SK-N-SH (cell line): ENCODE measurements around the gene ARL9. TPM values are rescaled to one million over a fixed set of nuclear protein-coding genes. Genes with fewer than 3 reads are reported as not detected.

Experiments used
- CTCF ChIA-PET: fragments of 300-600, 350-600 bp; formaldehyde crosslinking; extraction: SDS; loops from one replicate; lab custom pipeline; 2021; lab: Yijun Ruan, JAX
- POLR2A ChIA-PET: fragments of 350-600 bp; sonication (Branson Sonifier 250); formaldehyde crosslinking; extraction: SDS; loops from one replicate; lab custom pipeline; 2020; ENCODE audit warnings: antibody characterized with exemption, inconsistent platforms; lab: Yijun Ruan, JAX
- DNase-seq: peaks from one replicate; pipeline ENCODE4 v3.0.0; 2012
- H2AFZ ChIP-seq: fragments of 200-600 bp; sonication (generic); 2 replicates; pipeline ENCODE4 v1.8.1; 2016; ENCODE audit warnings: antibody characterized with exemption, mild to moderate bottlenecking, low read depth
- H3F3A ChIP-seq: fragments of 200-600 bp; sonication (generic); replicated peaks from 2 replicates; pipeline ENCODE3; 2016; ENCODE audit warnings: antibody characterized with exemption, mild to moderate bottlenecking; ENCODE audit not compliant: insufficient read depth
- H3K27ac ChIP-seq, 2 experiments: fragments of 200-500 bp in 1 of 2; fragments of 200-600 bp in 1 of 2; sonication (Bioruptor generic) in 1 of 2; sonication (generic), shearing (Covaris generic) in 1 of 2; 2 replicates each; pipeline versions ENCODE4 v1.5.1 to v1.6.1; 2014 to 2016; ENCODE audit warnings: low read depth in 2 of 2, inconsistent platforms in 1 of 2, low read length in 1 of 2, mild to moderate bottlenecking in 1 of 2, mixed read lengths in 1 of 2
- H3K27me3 ChIP-seq: fragments of 200-600 bp; sonication (generic), shearing (Covaris generic); 2 replicates; pipeline ENCODE4 v1.6.1; 2016; ENCODE audit warnings: mixed run types; ENCODE audit not compliant: insufficient read depth
- H3K36me3 ChIP-seq, 2 experiments: fragments of 200-500 bp in 1 of 2; fragments of 200-600 bp in 1 of 2; sonication (Bioruptor generic) in 1 of 2; sonication (generic) in 1 of 2; replicated peaks in 1 of 2; 2 replicates each; pipeline versions ENCODE3 to v1.5.1; 2014 to 2016; ENCODE audit warnings: low read length in 1 of 2, mild to moderate bottlenecking in 1 of 2; ENCODE audit not compliant: insufficient read depth in 2 of 2, control insufficient read depth in 1 of 2
- H3K4me1 ChIP-seq, 2 experiments: fragments of 200-500 bp in 1 of 2; fragments of 200-600 bp in 1 of 2; sonication (Bioruptor generic) in 1 of 2; sonication (generic), shearing (Covaris generic) in 1 of 2; 2 replicates each; pipeline versions ENCODE4 v1.5.1 to v1.6.1; 2014 to 2016; ENCODE audit warnings: low read depth in 1 of 2, low read length in 1 of 2, mixed run types in 1 of 2; ENCODE audit not compliant: insufficient read depth in 2 of 2, control insufficient read depth in 1 of 2
- H3K4me2 ChIP-seq: fragments of 200-600 bp; sonication (generic), shearing (Covaris generic); 2 replicates; pipeline ENCODE4 v1.6.1; 2017; ENCODE audit warnings: mixed run types
- H3K4me3 ChIP-seq, 2 experiments: fragments of 200-500 bp in 1 of 2; fragments of 200-600 bp in 1 of 2; sonication (Bioruptor generic) in 1 of 2; sonication (generic), shearing (Covaris generic) in 1 of 2; 2 replicates each; pipeline versions ENCODE4 v1.5.1 to v1.8.1; 2014 to 2016; ENCODE audit warnings: low read depth in 2 of 2, inconsistent platforms in 1 of 2, low read length in 1 of 2, mild to moderate bottlenecking in 1 of 2, mixed read lengths in 1 of 2, moderate library complexity in 1 of 2
- H3K79me2 ChIP-seq: fragments of 200-600 bp; sonication (generic); 2 replicates; pipeline ENCODE4 v1.8.1; 2017; ENCODE audit warnings: mild to moderate bottlenecking; ENCODE audit not compliant: insufficient read depth
- H3K9ac ChIP-seq: fragments of 200-600 bp; sonication (generic); 2 replicates; pipeline ENCODE4 v1.6.1; 2017; ENCODE audit warnings: mixed run types
- H3K9me2 ChIP-seq: fragments of 200-600 bp; sonication (generic); 2 replicates; pipeline ENCODE4 v1.6.1; 2017; ENCODE audit warnings: mixed run types
- H3K9me3 ChIP-seq: fragments of 200-600 bp; sonication (generic); 2 replicates; pipeline ENCODE4 v1.6.1; 2017; ENCODE audit warnings: mixed run types, mild to moderate bottlenecking, moderate library complexity
- H4K20me1 ChIP-seq: fragments of 200-600 bp; sonication (generic); 2 replicates; pipeline ENCODE4 v1.6.1; 2017; ENCODE audit warnings: mild to moderate bottlenecking, mixed run types; ENCODE audit not compliant: insufficient read depth
- EP300 ChIP-seq, 2 experiments: IDR thresholded peaks; 2 replicates each; pipeline versions ENCODE4 v1.4.0 to v1.6.1; 2012; ENCODE audit warnings: borderline replicate concordance in 1 of 2, low read depth in 1 of 2, low read length in 1 of 2
- EZH2phosphoT487 ChIP-seq: fragments of 200-600 bp; sonication (generic); IDR thresholded peaks from 2 replicates; pipeline ENCODE4 v1.6.1; 2017; ENCODE audit warnings: low read depth, mixed run types, mild to moderate bottlenecking, antibody characterized with exemption, moderate library complexity, borderline replicate concordance
- FOXJ3 ChIP-seq: sonication (generic); formaldehyde crosslinking; IDR thresholded peaks from 2 replicates; pipeline ENCODE4 v1.5.1; 2020; ENCODE audit warnings: mild to moderate bottlenecking, missing genetic modification reagents
- JUND ChIP-seq: IDR thresholded peaks from 2 replicates; pipeline ENCODE4 v1.4.0; 2012
- POLR2AphosphoS5 ChIP-seq: IDR thresholded peaks from 2 replicates; pipeline ENCODE4 v1.6.1; 2012; ENCODE audit warnings: low read depth, low read length
- RAD21 ChIP-seq: IDR thresholded peaks from 2 replicates; pipeline ENCODE4 v1.6.1; 2012; ENCODE audit warnings: mild to moderate bottlenecking, low read length
- RFX5 ChIP-seq: IDR thresholded peaks from 2 replicates; pipeline ENCODE4 v1.6.1; 2012; ENCODE audit warnings: mild to moderate bottlenecking, improper control_type of control experiment, low read length
- TCF12 ChIP-seq: IDR thresholded peaks from 2 replicates; pipeline ENCODE4 v1.4.0; 2012
- YY1 ChIP-seq: IDR thresholded peaks from 2 replicates; pipeline ENCODE4 v1.4.0; 2012; ENCODE audit warnings: low read depth, mild to moderate bottlenecking
- WGBS: methylation state at CpG from one replicate; pipeline ENCODE4 v1.1.6; 2017; ENCODE audit warnings: low lambda C conversion rate; 5-methylcytosine and 5-hydroxymethylcytosine counted together
- polyA plus RNA-seq, 3 experiments: library from polyadenylated mRNA; depleted of rRNA; stranded (reverse); fragments of >200 nt; gene quantifications; 2 replicates each; pipeline ENCODE4 v1.2.3, GENCODE V29; 2012
- TF ChIP-seq, protein P1 (sequence below): IDR thresholded peaks from 2 replicates; pipeline ENCODE4; 2012
- TF ChIP-seq, protein P2 (sequence below): fragments of 150-350 bp; IDR thresholded peaks from 2 replicates; pipeline ENCODE4 v1.6.1; 2017; ENCODE audit warnings: antibody characterized with exemption, low read length, low read depth, borderline replicate concordance
- TF ChIP-seq, protein P3 (sequence below): IDR thresholded peaks from 2 replicates; pipeline ENCODE4 v1.4.0; 2012; ENCODE audit warnings: low read depth

Gene ARL9
- polyA plus RNA-seq, 1 of the 3 experiments (the other 2 are of a cell fraction): not detected

DNA sequence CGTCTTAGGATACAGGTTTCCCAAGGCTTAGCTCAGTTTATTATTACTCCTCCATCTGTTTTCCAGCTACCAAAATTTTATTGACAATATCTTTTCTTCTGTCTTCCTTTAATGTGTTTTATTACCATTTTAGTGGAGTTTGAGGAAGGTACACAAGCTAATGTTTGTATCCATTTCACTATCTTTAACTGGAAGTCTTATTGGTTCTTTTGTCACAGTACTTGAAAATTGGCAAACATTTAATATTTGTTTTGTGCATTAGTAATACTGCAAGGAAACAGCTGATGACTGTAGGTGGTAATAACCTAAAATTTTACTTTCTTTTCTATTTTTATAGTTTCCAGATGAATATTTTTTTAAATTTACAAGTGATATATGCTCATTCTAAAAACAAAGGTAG is 9.3 kb upstream of the ARL9 start:
- Histone ChIP-seq H3F3A (peaks cover 4% of the 10 kb centered on the region), H4K20me1 (no peaks in the 10 kb centered on the region), H3K79me2 (no peaks in the 10 kb centered on the region), H3K4me2 (no peak overlapping the region), H3K27me3 (no peaks in the 10 kb centered on the region), H3K4me1 (no peaks in the 10 kb centered on the region), H2AFZ (no peak overlapping the region), H3K9ac (no peak overlapping the region), H3K27ac (no peak overlapping the region), H3K36me3 (peaks cover 54 to 74% of the 10 kb centered on the region in 2 experiments), H3K9me3 (no peaks in the 10 kb centered on the region), H3K9me2 (no peaks in the 10 kb centered on the region), H3K4me3 (no peak overlapping the region)
- POLR2A ChIA-PET: no interaction called here
- WGBS: 100% methylated on average over 1 of the region's 1 CpG
- no peak for DNase-seq
- CTCF ChIA-PET: interaction anchor here (2.3 kb wide), 1 partner anchor 48 kb away, joined by 8 read pairs; no protein-coding TSS in a partner anchor
- no peak for TF ChIP-seq EZH2phosphoT487
- TF ChIP-seq FOXJ3 (CRISPR knock-in tag): no peak
- no peak for TF ChIP-seq EP300 (IDR thresholded peaks at IDR 0.05; ENCODE audit: borderline replicate concordance in 1 of 2, low read depth in 1 of 2, low read length in 1 of 2)
- TF ChIP-seq RFX5: no peak
- TF ChIP-seq, protein P1, sequence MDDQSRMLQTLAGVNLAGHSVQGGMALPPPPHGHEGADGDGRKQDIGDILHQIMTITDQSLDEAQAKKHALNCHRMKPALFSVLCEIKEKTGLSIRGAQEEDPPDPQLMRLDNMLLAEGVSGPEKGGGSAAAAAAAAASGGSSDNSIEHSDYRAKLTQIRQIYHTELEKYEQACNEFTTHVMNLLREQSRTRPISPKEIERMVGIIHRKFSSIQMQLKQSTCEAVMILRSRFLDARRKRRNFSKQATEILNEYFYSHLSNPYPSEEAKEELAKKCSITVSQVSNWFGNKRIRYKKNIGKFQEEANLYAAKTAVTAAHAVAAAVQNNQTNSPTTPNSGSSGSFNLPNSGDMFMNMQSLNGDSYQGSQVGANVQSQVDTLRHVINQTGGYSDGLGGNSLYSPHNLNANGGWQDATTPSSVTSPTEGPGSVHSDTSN: no peak
- no peak for TF ChIP-seq TCF12

DNA sequence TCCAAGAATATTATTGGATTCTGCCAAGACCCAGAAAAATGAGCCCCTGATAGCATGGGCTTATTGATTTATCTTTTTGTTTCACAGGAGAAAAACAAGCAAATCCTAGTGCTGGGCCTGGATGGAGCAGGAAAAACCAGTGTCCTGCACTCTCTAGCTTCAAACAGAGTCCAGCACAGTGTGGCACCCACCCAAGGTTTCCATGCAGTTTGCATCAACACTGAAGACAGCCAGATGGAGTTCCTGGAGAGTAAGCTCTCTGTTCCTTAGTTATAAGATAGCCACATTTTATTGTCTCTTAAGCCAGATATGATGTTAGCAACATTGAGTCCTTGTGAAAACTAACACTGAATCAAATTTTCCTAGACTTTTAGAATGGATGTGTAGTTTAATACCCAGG is 5.5 kb downstream of the ARL9 start:
- Histone ChIP-seq H4K20me1 (no peaks in the 10 kb centered on the region), H3K9me3 (no peaks in the 10 kb centered on the region), H3F3A (peaks cover 3% of the 10 kb centered on the region), H3K27ac (no peak overlapping the region), H3K9me2 (no peaks in the 10 kb centered on the region), H2AFZ (no peak overlapping the region), H3K4me2 (no peak overlapping the region), H3K4me1 (no peaks in the 10 kb centered on the region), H3K9ac (no peak overlapping the region), H3K79me2 (no peaks in the 10 kb centered on the region), H3K4me3 (no peak overlapping the region), H3K36me3 (no peaks in the 10 kb centered on the region), H3K27me3 (no peaks in the 10 kb centered on the region)
- POLR2A ChIA-PET: no interaction called here
- DNase-seq: no peak
- CTCF ChIA-PET: interaction anchor here (0.8 kb wide), 1 partner anchor 18 kb away, joined by 3 read pairs; no protein-coding TSS in a partner anchor
- TF ChIP-seq, protein P2, sequence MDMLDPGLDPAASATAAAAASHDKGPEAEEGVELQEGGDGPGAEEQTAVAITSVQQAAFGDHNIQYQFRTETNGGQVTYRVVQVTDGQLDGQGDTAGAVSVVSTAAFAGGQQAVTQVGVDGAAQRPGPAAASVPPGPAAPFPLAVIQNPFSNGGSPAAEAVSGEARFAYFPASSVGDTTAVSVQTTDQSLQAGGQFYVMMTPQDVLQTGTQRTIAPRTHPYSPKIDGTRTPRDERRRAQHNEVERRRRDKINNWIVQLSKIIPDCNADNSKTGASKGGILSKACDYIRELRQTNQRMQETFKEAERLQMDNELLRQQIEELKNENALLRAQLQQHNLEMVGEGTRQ: no peak
- TF ChIP-seq, protein P3, sequence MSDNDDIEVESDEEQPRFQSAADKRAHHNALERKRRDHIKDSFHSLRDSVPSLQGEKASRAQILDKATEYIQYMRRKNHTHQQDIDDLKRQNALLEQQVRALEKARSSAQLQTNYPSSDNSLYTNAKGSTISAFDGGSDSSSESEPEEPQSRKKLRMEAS: no peak
- no peak for TF ChIP-seq RAD21

DNA sequence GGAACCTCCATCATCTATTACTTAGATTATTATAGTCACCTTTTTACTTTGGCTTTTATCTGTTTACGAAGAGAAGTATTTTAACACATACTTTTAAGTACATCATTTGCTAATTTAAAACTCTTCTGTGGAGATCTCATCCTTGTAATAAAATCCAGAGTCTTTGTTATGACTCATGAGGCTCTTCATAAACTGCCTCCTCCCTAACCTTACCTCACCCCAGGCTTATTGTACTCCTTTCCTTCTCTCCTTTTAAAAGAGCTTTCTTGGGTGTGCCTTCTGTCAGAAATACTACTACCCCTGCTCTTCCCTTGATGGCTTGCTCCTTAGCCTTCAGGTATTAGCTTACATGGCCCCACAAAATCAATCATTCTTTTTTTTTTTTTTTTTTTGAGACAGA is 6.6 kb downstream of the ARL9 start:
- no peak overlapping the region for H3K9ac ChIP-seq
- no peak for TF ChIP-seq JUND
- TF ChIP-seq EP300 (IDR thresholded peaks at IDR 0.05; ENCODE audit: borderline replicate concordance in 1 of 2, low read depth in 1 of 2, low read length in 1 of 2): no peak
- TF ChIP-seq POLR2AphosphoS5: no peak
- TF ChIP-seq, protein P3: no peak
- no peak for TF ChIP-seq YY1
- H3K9me2 ChIP-seq: no peaks in the 10 kb centered on the region
- no peaks in the 10 kb centered on the region for H4K20me1 ChIP-seq
- H3K4me2 ChIP-seq: no peak overlapping the region
- H3K27ac ChIP-seq: no peak overlapping the region
- no peaks in the 10 kb centered on the region for H3K9me3 ChIP-seq
- no peaks in the 10 kb centered on the region for H3K79me2 ChIP-seq
- ChIA-PET CTCF (interaction anchor here (1.4 kb wide), 1 partner anchor 325 kb away, joined by 3 read pairs; no protein-coding TSS in a partner anchor), POLR2A (no interaction called here)
- H2AFZ ChIP-seq: no peak overlapping the region
- H3K4me1 ChIP-seq: no peaks in the 10 kb centered on the region
- DNase-seq: no peak
- no peaks in the 10 kb centered on the region for H3K36me3 ChIP-seq
- no peak overlapping the region for H3K4me3 ChIP-seq
- H3F3A ChIP-seq: peaks cover 3% of the 10 kb centered on the region
- no peaks in the 10 kb centered on the region for H3K27me3 ChIP-seq
- WGBS: 83% methylated on average over 1 of the region's 1 CpG
